Measurements from ENCODE around the gene ABCC11. TPM values are rescaled to one million over a fixed set of nuclear protein-coding genes. Genes with fewer than 3 reads are reported as not detected.

The ABCC11 gene
- total and polyA plus RNA-seq, 12 donors, result 0.01 to 0.61 (median 0.24) TPM; not detected in 5

DNA sequence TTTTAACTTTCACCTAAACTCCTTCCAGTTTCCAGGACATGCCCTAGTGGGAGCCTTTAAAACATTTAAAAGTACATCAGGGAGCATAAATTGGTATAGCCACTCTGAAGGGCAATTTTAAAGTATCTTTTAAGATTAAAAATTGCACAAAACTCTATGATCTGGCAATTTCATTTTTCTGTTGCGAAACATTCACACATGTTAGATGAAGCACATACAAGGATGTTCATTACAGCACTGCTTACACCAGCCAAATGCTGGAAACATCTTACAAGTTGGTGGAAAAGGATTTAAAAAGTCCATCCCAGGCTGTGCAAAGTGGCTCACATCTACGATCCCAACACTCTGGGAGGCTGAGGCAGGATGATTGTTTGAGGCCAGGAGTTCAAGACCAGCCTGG, 29.6 kb downstream of the ABCC11 start:
- Histone ChIP-seq H3K27me3 (no peaks in the 10 kb centered on the region), H3K4me1 (no peaks in the 10 kb centered on the region), H3K4me3 (no peak overlapping the region), H3K36me3 (no peaks in the 10 kb centered on the region), H3K9me3 (no peaks in the 10 kb centered on the region), H3K27ac (no peak overlapping the region)
- intact Hi-C loops (cut with DNase I), result no loop called here
- ATAC-seq (no peak), DNase-seq (no peak)
- TF ChIP-seq, protein P1, sequence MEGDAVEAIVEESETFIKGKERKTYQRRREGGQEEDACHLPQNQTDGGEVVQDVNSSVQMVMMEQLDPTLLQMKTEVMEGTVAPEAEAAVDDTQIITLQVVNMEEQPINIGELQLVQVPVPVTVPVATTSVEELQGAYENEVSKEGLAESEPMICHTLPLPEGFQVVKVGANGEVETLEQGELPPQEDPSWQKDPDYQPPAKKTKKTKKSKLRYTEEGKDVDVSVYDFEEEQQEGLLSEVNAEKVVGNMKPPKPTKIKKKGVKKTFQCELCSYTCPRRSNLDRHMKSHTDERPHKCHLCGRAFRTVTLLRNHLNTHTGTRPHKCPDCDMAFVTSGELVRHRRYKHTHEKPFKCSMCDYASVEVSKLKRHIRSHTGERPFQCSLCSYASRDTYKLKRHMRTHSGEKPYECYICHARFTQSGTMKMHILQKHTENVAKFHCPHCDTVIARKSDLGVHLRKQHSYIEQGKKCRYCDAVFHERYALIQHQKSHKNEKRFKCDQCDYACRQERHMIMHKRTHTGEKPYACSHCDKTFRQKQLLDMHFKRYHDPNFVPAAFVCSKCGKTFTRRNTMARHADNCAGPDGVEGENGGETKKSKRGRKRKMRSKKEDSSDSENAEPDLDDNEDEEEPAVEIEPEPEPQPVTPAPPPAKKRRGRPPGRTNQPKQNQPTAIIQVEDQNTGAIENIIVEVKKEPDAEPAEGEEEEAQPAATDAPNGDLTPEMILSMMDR (IDR thresholded peaks at IDR 0.05), result no peak
- 78 to 88% methylated on average over 2 of the region's 2 CpGs for WGBS, 2 donors

DNA sequence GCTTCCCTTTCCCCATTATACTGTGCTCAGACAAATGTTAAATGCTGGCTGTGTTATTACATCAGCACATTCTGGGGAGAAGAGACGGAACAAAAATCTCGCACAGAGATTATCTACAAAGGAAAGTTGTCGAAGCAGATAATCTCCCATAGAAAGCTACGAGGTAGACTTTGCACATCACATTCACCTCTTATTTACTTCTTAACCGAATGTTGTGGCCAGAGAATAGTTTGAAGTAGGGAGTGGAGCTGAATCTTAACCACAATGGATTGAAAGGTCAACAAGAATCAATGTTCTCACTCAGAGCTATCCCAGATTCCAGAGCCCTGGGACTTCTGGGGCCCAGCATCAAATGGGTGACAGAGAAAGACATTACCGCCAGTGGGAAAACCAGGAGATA, 31.6 kb downstream of the ABCC11 start:
- no peak for DNase-seq
- WGBS, 2 donors, result 74 to 83% methylated on average over 6 of the region's 6 CpGs
- Histone ChIP-seq H3K9me3 (no peaks in the 10 kb centered on the region), H3K36me3 (no peaks in the 10 kb centered on the region), H3K27me3 (no peaks in the 10 kb centered on the region), H3K27ac (no peak overlapping the region), H3K4me3 (no peak overlapping the region), H3K4me1 (no peaks in the 10 kb centered on the region)
- intact Hi-C loops (cut with DNase I), result no loop called here
- TF ChIP-seq, protein P1 (IDR thresholded peaks at IDR 0.05), result no peak
- no peak for ATAC-seq

DNA sequence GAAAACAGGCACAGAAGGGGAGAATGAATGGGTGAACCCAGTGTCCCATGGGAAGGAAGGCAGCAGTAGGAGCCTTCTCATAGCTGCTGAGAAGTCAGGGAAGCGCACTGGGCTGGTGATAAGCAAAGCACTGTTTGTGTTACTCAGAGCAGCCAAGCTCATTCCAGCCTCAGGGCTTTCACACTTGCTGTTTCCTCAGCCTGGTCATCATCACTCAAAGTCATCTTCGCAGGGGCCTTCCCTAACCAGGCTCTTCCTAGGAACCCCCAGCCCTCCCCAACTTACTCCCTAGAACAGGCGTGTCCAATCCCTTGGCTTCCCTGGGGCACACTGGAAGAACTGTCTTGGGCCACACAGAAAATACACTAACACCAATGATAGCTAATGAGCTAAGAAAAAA, 35.3 kb downstream of the ABCC11 start:
- 64 to 73% methylated on average over 3 of the region's 3 CpGs for WGBS, 2 donors
- H3K27ac ChIP-seq, result no peak overlapping the region
- H3K27me3 ChIP-seq, result peaks cover 0 to 17% (median 6%) of the 10 kb centered on the region in 7 donors
- intact Hi-C loops (cut with DNase I), result no loop called here
- ATAC-seq (no peak), DNase-seq (no peak)
- TF ChIP-seq, protein P1 (IDR thresholded peaks at IDR 0.05), result no peak
- no peaks in the 10 kb centered on the region for H3K9me3 ChIP-seq
- H3K4me3 ChIP-seq, result no peak overlapping the region
- no peaks in the 10 kb centered on the region for H3K36me3 ChIP-seq
- no peaks in the 10 kb centered on the region for H3K4me1 ChIP-seq

DNA sequence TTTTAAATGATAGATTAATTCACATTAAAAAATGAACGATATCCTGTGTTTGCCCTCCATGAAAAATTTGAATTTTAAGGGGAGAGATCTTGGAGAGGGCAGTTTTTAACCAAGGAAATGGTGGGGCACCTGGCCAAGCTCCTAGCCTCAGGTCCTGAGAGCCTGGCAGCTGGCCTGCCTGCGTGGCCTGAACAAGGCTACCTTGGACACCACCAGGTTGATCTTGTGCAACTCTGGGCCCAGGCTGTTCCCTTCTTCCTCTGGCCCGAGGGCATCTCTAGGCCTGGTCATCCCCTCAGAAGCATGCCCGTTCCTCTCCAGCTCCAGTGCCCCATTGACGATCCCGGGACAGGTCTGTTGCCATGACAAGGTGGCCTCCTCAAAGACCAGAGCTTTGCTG, 36.6 kb downstream of the ABCC11 start:
- intact Hi-C loops (cut with DNase I), result no loop called here
- ATAC-seq, result no peak
- no peak overlapping the region for H3K4me3 ChIP-seq
- no peaks in the 10 kb centered on the region for H3K36me3 ChIP-seq
- H3K4me1 ChIP-seq, result no peaks in the 10 kb centered on the region
- no peak for DNase-seq
- no peaks in the 10 kb centered on the region for H3K9me3 ChIP-seq
- H3K27me3 ChIP-seq, result peaks cover 0 to 20% (median 7%) of the 10 kb centered on the region in 7 donors
- H3K27ac ChIP-seq, result no peak overlapping the region
- WGBS, 2 donors, result 90 to 91% methylated on average over 6 of the region's 6 CpGs
- TF ChIP-seq, protein P1 (IDR thresholded peaks at IDR 0.05), result no peak
